HCT116 (cell line): ENCODE data around the gene HAGH. TPM values are rescaled to one million over a fixed set of nuclear protein-coding genes. Genes with fewer than 3 reads are reported as not detected.

ENCODE experiments used
- ATAC-seq: fragments of 200-7000 bp; cut with Tn5 transposase; 2 replicates; pipeline ENCODE4 v1.9.1; 2020; ENCODE audit warnings: mild to moderate bottlenecking, moderate library complexity
- BruUV-seq: library from RNA; stranded (reverse); fragments of 400-500 nt; replicated peaks from 2 replicates; lab custom pipeline; 2021; lab: Mats Ljungman, UMichigan
- CTCF ChIA-PET: fragments of 300-600 bp; sonication (Branson Sonifier 250); formaldehyde crosslinking; loops from one replicate; lab custom pipeline; 2021; ENCODE audit warnings: antibody characterized with exemption; lab: Charles Lee
- POLR2A ChIA-PET: fragments of 300-600, 350-600 bp; sonication (Branson Sonifier 250); formaldehyde crosslinking; loops from one replicate; lab custom pipeline; 2021; ENCODE audit warnings: antibody characterized with exemption; lab: Charles Lee
- RAD21 ChIA-PET, 2 experiments: fragments of 300-600 bp; sonication (Branson Sonifier 250); formaldehyde crosslinking; loops; one replicate each; lab custom pipeline; 2023; ENCODE audit warnings: low total read pairs in 2 of 2; ENCODE audit not compliant: uncharacterized antibody in 2 of 2, unreplicated experiment in 2 of 2, low non-redundant PET in 1 of 2; lab: Charles Lee
- DNase-seq: peaks from one replicate; pipeline ENCODE4 v3.0.0-alpha.2; 2010; ENCODE audit warnings: low read depth, low spot score
- H2AFZ ChIP-seq: fragments of 200-600 bp; shearing (Covaris generic), sonication (generic); 2 replicates; pipeline ENCODE4 v1.6.1; 2017; ENCODE audit warnings: low read depth, mixed run types, mixed read lengths, antibody characterized with exemption, low read length; ENCODE audit not compliant: poor library complexity, severe bottlenecking
- H3K27ac ChIP-seq: 2 replicates; pipeline ENCODE4 v1.5.1; 2012; ENCODE audit warnings: low read depth, low read length
- H3K27me3 ChIP-seq: fragments of 200-600 bp; sonication (generic); 2 replicates; pipeline ENCODE4 v1.6.1; 2016; ENCODE audit warnings: mixed run types, low read length, mixed read lengths; ENCODE audit not compliant: insufficient read depth
- H3K36me3 ChIP-seq, 2 experiments: fragments of 200-500 bp in 1 of 2; fragments of 200-600 bp in 1 of 2; sonication (Bioruptor generic) in 1 of 2; sonication (generic) in 1 of 2; 2 replicates each; pipeline versions ENCODE4 v1.5.1 to v1.6.1; 2014 to 2016; ENCODE audit warnings: low read length in 2 of 2, inconsistent platforms in 1 of 2, mixed read lengths in 1 of 2, mixed run types in 1 of 2; ENCODE audit not compliant: insufficient read depth in 2 of 2, control insufficient read depth in 1 of 2
- H3K4me1 ChIP-seq, 2 experiments: fragments of 200-600 bp in 1 of 2; sonication (generic) in 1 of 2; 2 replicates each; pipeline versions ENCODE4 v1.5.1 to v1.6.1; 2012 to 2017; ENCODE audit warnings: low read length in 2 of 2, inconsistent platforms in 1 of 2, mild to moderate bottlenecking in 1 of 2, mixed read lengths in 1 of 2, mixed run types in 1 of 2, moderate library complexity in 1 of 2; ENCODE audit not compliant: insufficient read depth in 2 of 2, control insufficient read depth in 1 of 2
- H3K4me2 ChIP-seq: fragments of 200-600 bp; sonication (generic); 2 replicates; pipeline ENCODE4 v1.6.1; 2017; ENCODE audit warnings: mixed run types, low read length, mixed read lengths
- H3K4me3 ChIP-seq, 2 experiments: fragments of 200-600 bp in 1 of 2; sonication (generic) in 1 of 2; replicated peaks in 1 of 2; 2 replicates each; pipeline ENCODE4 v1.5.1; 2011 to 2016; ENCODE audit warnings: low read length in 2 of 2, control low read depth in 1 of 2, low read depth in 1 of 2, mild to moderate bottlenecking in 1 of 2, mixed read lengths in 1 of 2, mixed run types in 1 of 2
- H3K79me2 ChIP-seq: fragments of 200-600 bp; sonication (generic); 2 replicates; pipeline ENCODE4 v1.6.1; 2017; ENCODE audit warnings: mild to moderate bottlenecking, mixed run types, low read length, moderate library complexity, mixed read lengths; ENCODE audit not compliant: insufficient read depth
- H3K9ac ChIP-seq: fragments of 200-600 bp; sonication (generic); 2 replicates; pipeline ENCODE4 v1.6.1; 2016; ENCODE audit warnings: low read length, mixed read lengths
- H3K9me2 ChIP-seq: fragments of 200-600 bp; sonication (generic), shearing (Covaris generic); 2 replicates; pipeline ENCODE4 v1.6.1; 2017; ENCODE audit warnings: mixed run types, mild to moderate bottlenecking, moderate library complexity; ENCODE audit not compliant: insufficient read depth
- H3K9me3 ChIP-seq, 2 experiments: fragments of 200-500 bp in 1 of 2; fragments of 200-600 bp in 1 of 2; sonication (Bioruptor generic) in 1 of 2; sonication (generic) in 1 of 2; 2 replicates each; pipeline ENCODE4 v1.6.1; 2014 to 2017; ENCODE audit warnings: low read length in 2 of 2, mixed read lengths in 2 of 2, inconsistent platforms in 1 of 2, low read depth in 1 of 2, mild to moderate bottlenecking in 1 of 2, mixed run types in 1 of 2, moderate library complexity in 1 of 2; ENCODE audit not compliant: control insufficient read depth in 1 of 2, insufficient read depth in 1 of 2
- H4K20me1 ChIP-seq: fragments of 200-600 bp; sonication (generic), shearing (Covaris generic); 2 replicates; pipeline ENCODE4 v1.6.1; 2017; ENCODE audit warnings: mixed run types, mild to moderate bottlenecking, moderate library complexity; ENCODE audit not compliant: insufficient read depth
- CBX3 ChIP-seq: IDR thresholded peaks from 2 replicates; pipeline ENCODE4 v1.6.1; 2012; ENCODE audit warnings: low read depth
- CEBPB ChIP-seq: IDR thresholded peaks from 2 replicates; pipeline ENCODE4 v1.6.1; 2012; ENCODE audit warnings: low read depth
- CTCF ChIP-seq, 3 experiments: fragments of 200-600 bp in 1 of 3; sonication (generic) in 1 of 3; IDR thresholded peaks in 2 of 3; conservative IDR thresholded peaks in 1 of 3; 2 replicates each; pipeline ENCODE4 v1.5.1; 2012 to 2017; ENCODE audit warnings: low read depth in 2 of 3, low read length in 2 of 3, antibody characterized with exemption in 1 of 3, borderline replicate concordance in 1 of 3, control low read depth in 1 of 3, mild to moderate bottlenecking in 1 of 3, mixed read lengths in 1 of 3, mixed run types in 1 of 3, moderate library complexity in 1 of 3; ENCODE audit not compliant: insufficient read depth in 1 of 3
- EGR1 ChIP-seq: IDR thresholded peaks from 2 replicates; pipeline ENCODE4 v1.6.1; 2012; ENCODE audit warnings: low read depth
- EZH2 ChIP-seq: fragments of 200-600 bp; sonication (generic); IDR thresholded peaks from 2 replicates; pipeline ENCODE4 v1.6.1; 2017; ENCODE audit warnings: antibody characterized with exemption, mixed run types
- JUND ChIP-seq: IDR thresholded peaks from 2 replicates; pipeline ENCODE4 v1.6.1; 2012
- MAX ChIP-seq: IDR thresholded peaks from 2 replicates; pipeline ENCODE4 v1.6.1; 2012
- POLR2AphosphoS5 ChIP-seq: IDR thresholded peaks from 2 replicates; pipeline ENCODE4 v1.6.1; 2011; ENCODE audit warnings: mild to moderate bottlenecking, low read depth, low read length, moderate library complexity
- REST ChIP-seq: IDR thresholded peaks from 2 replicates; pipeline ENCODE4 v1.6.1; 2012; ENCODE audit warnings: low read depth
- ZBTB33 ChIP-seq: IDR thresholded peaks from 2 replicates; pipeline ENCODE4 v1.6.1; 2011; ENCODE audit warnings: mild to moderate bottlenecking, low read length, moderate library complexity; ENCODE audit not compliant: insufficient replicate concordance; ENCODE audit errors: extremely low read depth
- ZFX ChIP-seq: fragments of 450-650 bp; IDR thresholded peaks from 2 replicates; pipeline ENCODE4 v1.6.1; 2017
- ZNF274 ChIP-seq: fragments of 200-500 bp; sonication (Bioruptor generic); IDR thresholded peaks from 2 replicates; pipeline ENCODE4 v1.6.1; 2014; ENCODE audit warnings: mild to moderate bottlenecking, low read depth, low read length, inconsistent platforms
- intact Hi-C: fragments of 100-400 bp; cut with micrococcal nuclease; formaldehyde crosslinking; loops from 2 replicates; pipeline ENCODE4 v1.10.0; 2022
- total RNA-seq: library from RNA; stranded (reverse); gene quantifications from one replicate; pipeline ENCODE4 v1.2.1, GENCODE V29; 2021; ENCODE audit not compliant: unreplicated experiment

Gene HAGH
- total RNA-seq, 1 experiment from 2014 or later = 39.1 TPM

GRCh38 chr16:1790611-1791255 lies 35.9 kb downstream of the HAGH start:
- H3K4me1 ChIP-seq = no peaks in the 10 kb centered on the region
- H3K79me2 ChIP-seq = peaks cover 19% of the 10 kb centered on the region; the same call in 1 of the 2 replicates
- H3K27ac ChIP-seq = no peak overlapping the region; the same call in 1 of the 2 replicates
- POLR2A ChIA-PET = no interaction called here
- no peak overlapping the region for H3K9ac ChIP-seq
- no peaks in the 10 kb centered on the region for H3K9me2 ChIP-seq
- H3K9me3 ChIP-seq = no peaks in the 10 kb centered on the region
- ATAC-seq = no peak
- intact Hi-C loops = no loop called here
- H3K4me3 ChIP-seq = no peak overlapping the region
- H2AFZ ChIP-seq = no peak overlapping the region
- no peaks in the 10 kb centered on the region; a peak in 2 of 4 replicates for H3K36me3 ChIP-seq
- H4K20me1 ChIP-seq = no peaks in the 10 kb centered on the region
- TF ChIP-seq CEBPB = no peak
- TF ChIP-seq, all 23 proteins: peak for 0
- Histone ChIP-seq H3K27me3 (no peaks in the 10 kb centered on the region), H3K4me2 (no peak overlapping the region)
- no TSS peak for BruUV-seq
- ChIA-PET CTCF (no interaction called here), RAD21 (no interaction called here)
- DNase-seq = no peak

- Histone ChIP-seq H3K36me3 (no peaks in the 10 kb centered on the region; a peak in 2 of 4 replicates), H3K4me3 (no peak overlapping the region), H3K4me2 (no peak overlapping the region), H4K20me1 (no peaks in the 10 kb centered on the region), H3K27me3 (no peaks in the 10 kb centered on the region), H3K27ac (no peak overlapping the region), H2AFZ (no peak overlapping the region), H3K4me1 (no peaks in the 10 kb centered on the region), H3K79me2 (peaks cover 24% of the 10 kb centered on the region), H3K9me3 (no peaks in the 10 kb centered on the region), H3K9me2 (no peaks in the 10 kb centered on the region), H3K9ac (no peak overlapping the region)
- BruUV-seq = no TSS peak
- POLR2A ChIA-PET = no interaction called here
- intact Hi-C loops = no loop called here
- CTCF ChIA-PET = no interaction called here
- RAD21 ChIA-PET = no interaction called here
- DNase-seq (no peak), ATAC-seq (no peak)
- no peak for TF ChIP-seq ZBTB33
- TF ChIP-seq CTCF (IDR thresholded peaks at IDR 0.05 in 2 of 3, conservative IDR thresholded peaks at IDR 0.05 in 1 of 3; ENCODE audit: borderline replicate concordance in 1 of 3, insufficient read depth in 1 of 3, low read depth in 2 of 3, low read length in 2 of 3) = no peak
- TF ChIP-seq EGR1 = no peak
- no peak for TF ChIP-seq CBX3
- no peak for TF ChIP-seq JUND
- no peak for TF ChIP-seq ZFX
- TF ChIP-seq REST = no peak
- TF ChIP-seq MAX = no peak
- TF ChIP-seq CEBPB = no peak
- TF ChIP-seq ZNF274 = no peak
- no peak for TF ChIP-seq POLR2AphosphoS5
- TF ChIP-seq EZH2 = no peak
Measured at GRCh38 chr16:1790261-1790610, 36.4 kb downstream of the HAGH start.
